Natural killer cell (primary cell): ENCODE results near the gene SULT1B1. TPM values are rescaled to one million over a fixed set of nuclear protein-coding genes. Genes with fewer than 3 reads are reported as not detected.

ENCODE experiments used
- ATAC-seq, 3 donors: fragments of 150-1000 bp in 2 of 3; fragments of 200-7000 bp in 1 of 3; cut with Tn5 transposase; 1 replicate in 1 of 3; 2 replicates in 2 of 3; pipeline ENCODE4 v1.10.0; 2021; ENCODE audit warnings: mild to moderate bottlenecking in 2 of 3, moderate library complexity in 2 of 3
- DNase-seq, 2 donors: peaks; one replicate each; pipeline versions ENCODE4 v3.0.0 to v3.0.0-alpha.2; 2013 to 2021; ENCODE audit warnings: mixed read lengths in 1 of 2
- H3K27ac ChIP-seq: one replicate; pipeline ENCODE4 v1.5.1; 2013; ENCODE audit warnings: mild to moderate bottlenecking, low read length
- H3K27me3 ChIP-seq: one replicate; pipeline ENCODE4 v1.6.1; 2013; ENCODE audit warnings: low read length; ENCODE audit not compliant: control insufficient read depth, insufficient read depth
- H3K36me3 ChIP-seq: one replicate; pipeline ENCODE4 v1.6.1; 2013; ENCODE audit warnings: low read length; ENCODE audit not compliant: control insufficient read depth, insufficient read depth
- H3K4me1 ChIP-seq: one replicate; pipeline ENCODE4 v1.6.1; 2013; ENCODE audit warnings: low read length; ENCODE audit not compliant: control insufficient read depth, insufficient read depth
- H3K4me3 ChIP-seq: one replicate; pipeline ENCODE4 v1.5.1; 2013; ENCODE audit warnings: low read length
- H3K9me3 ChIP-seq: one replicate; pipeline ENCODE4 v1.6.1; 2013; ENCODE audit warnings: low read length; ENCODE audit not compliant: control insufficient read depth, insufficient read depth
- H3K27ac Mint-ChIP-seq, 2 donors: one replicate each; pipeline ENCODE4 v1.8.0; 2022; ENCODE audit warnings: mild to moderate bottlenecking in 2 of 2, mixed read lengths in 2 of 2, moderate library complexity in 1 of 2
- H3K27me3 Mint-ChIP-seq, 2 donors: one replicate each; pipeline ENCODE4 v1.8.0; 2022; ENCODE audit warnings: low read depth in 2 of 2, mixed read lengths in 2 of 2
- H3K36me3 Mint-ChIP-seq: one replicate; pipeline ENCODE4 v1.8.0; 2022; ENCODE audit warnings: mixed read lengths
- H3K4me1 Mint-ChIP-seq, 2 donors: one replicate each; pipeline ENCODE4 v1.8.0; 2022; ENCODE audit warnings: mixed read lengths in 2 of 2
- H3K4me3 Mint-ChIP-seq: one replicate; pipeline ENCODE4 v1.8.0; 2022; ENCODE audit warnings: mild to moderate bottlenecking, moderate library complexity, mixed read lengths
- H3K9me3 Mint-ChIP-seq, 2 donors: one replicate each; pipeline ENCODE4 v1.8.0; 2022; ENCODE audit warnings: mixed read lengths in 2 of 2
- CTCF ChIP-seq: fragments of 200-600 bp; IDR thresholded peaks from one replicate; pipeline ENCODE4 v1.8.0; 2022; ENCODE audit warnings: antibody characterized with exemption
- WGBS: methylation state at CpG from one replicate; pipeline ENCODE4 v1.1.7; 2013; ENCODE audit warnings: missing lambda C conversion rate; ENCODE audit not compliant: insufficient coverage; 5-methylcytosine and 5-hydroxymethylcytosine counted together
- intact Hi-C: fragments of 100-400 bp; cut with micrococcal nuclease; formaldehyde crosslinking; loops from one replicate; pipeline ENCODE4 v1.14.2; 2022
- total RNA-seq, 4 donors: library from RNA; stranded (reverse); fragments of 120-200 nt in 1 of 4; gene quantifications; one replicate each; pipeline versions ENCODE4 v1.2.3 to v1.2.4, GENCODE V29; 2013 to 2022

SULT1B1 gene
- total RNA-seq, 3 donors from 2014 or later (not counting 1 experiment from before 2014, with no cell fraction given) = 11.9 to 24.6 (median 24.5) TPM

GRCh38 chr4:69714086-69714485, 46.3 kb downstream of the SULT1B1 start:
- Mint-ChIP-seq H3K27me3 (no peaks in the 10 kb centered on the region), H3K4me3 (no peak overlapping the region), H3K27ac (no peak overlapping the region), H3K9me3 (no peaks in the 10 kb centered on the region), H3K36me3 (no peaks in the 10 kb centered on the region), H3K4me1 (no peaks in the 10 kb centered on the region)
- Histone ChIP-seq H3K27ac (no peak overlapping the region), H3K4me3 (no peak overlapping the region), H3K27me3 (no peaks in the 10 kb centered on the region), H3K4me1 (no peaks in the 10 kb centered on the region), H3K36me3 (no peaks in the 10 kb centered on the region), H3K9me3 (no peaks in the 10 kb centered on the region)
- intact Hi-C loops = no loop called here
- ATAC-seq (no peak), DNase-seq (no peak)
- WGBS = 81% methylated on average over 4 of the region's 4 CpGs
- TF ChIP-seq CTCF = no peak

- DNase-seq (no peak), ATAC-seq (peak in 1 of 3 donors; percentile 77)
Observed at GRCh38 chr4:69713593-69713992, 46.8 kb downstream of the SULT1B1 start.

GRCh38 chr4:69710580-69710979, 49.8 kb downstream of the SULT1B1 start:
- intact Hi-C loops = no loop called here
- ATAC-seq = no peak
- 72% methylated on average over 2 of the region's 2 CpGs for WGBS

More at GRCh38 chr4:69713593-69713992, 46.8 kb downstream of the SULT1B1 start:
- Histone ChIP-seq H3K36me3 (no peaks in the 10 kb centered on the region), H3K9me3 (no peaks in the 10 kb centered on the region), H3K27me3 (no peaks in the 10 kb centered on the region), H3K4me3 (no peak overlapping the region), H3K4me1 (no peaks in the 10 kb centered on the region), H3K27ac (no peak overlapping the region)
- Mint-ChIP-seq H3K36me3 (no peaks in the 10 kb centered on the region), H3K27ac (no peak overlapping the region), H3K4me1 (no peaks in the 10 kb centered on the region), H3K4me3 (no peak overlapping the region), H3K27me3 (no peaks in the 10 kb centered on the region), H3K9me3 (no peaks in the 10 kb centered on the region)
- TF ChIP-seq CTCF = no peak
- intact Hi-C loops = no loop called here
- 75% methylated on average over 1 of the region's 2 CpGs for WGBS

More at GRCh38 chr4:69710580-69710979, 49.8 kb downstream of the SULT1B1 start:
- Histone ChIP-seq H3K36me3 (no peaks in the 10 kb centered on the region), H3K9me3 (no peaks in the 10 kb centered on the region), H3K4me1 (no peaks in the 10 kb centered on the region), H3K27ac (no peak overlapping the region), H3K27me3 (no peaks in the 10 kb centered on the region), H3K4me3 (no peak overlapping the region)
- Mint-ChIP-seq H3K4me3 (no peak overlapping the region), H3K27me3 (no peaks in the 10 kb centered on the region), H3K36me3 (no peaks in the 10 kb centered on the region), H3K27ac (no peak overlapping the region), H3K4me1 (no peaks in the 10 kb centered on the region), H3K9me3 (no peaks in the 10 kb centered on the region)
- no peak for TF ChIP-seq CTCF
- DNase-seq = no peak
